Pancreas (tissue), 10 donors: ENCODE data around the gene MMP14. TPM values are rescaled to one million over a fixed set of nuclear protein-coding genes. Genes with fewer than 3 reads are reported as not detected.
"Not testable (repeated sequence)": the region's sequence is repeated elsewhere in the genome, so short reads cannot be mapped to it uniquely, and the experiment has no call there.

ENCODE experiments used
- ATAC-seq, 4 donors: fragments of 200-7000 bp; cut with Tn5 transposase; one replicate each; pipeline versions ENCODE4 v1.8.0 to v1.9.1; 2020; ENCODE audit warnings: mild to moderate bottlenecking in 4 of 4, moderate library complexity in 4 of 4
- DNase-seq, 6 donors: peaks; one replicate each; pipeline ENCODE4 v3.0.0-alpha.2; 2020
- FAIRE-seq: peaks from 2 replicates; lab custom pipeline; 2012; peaks lifted over from hg19 to GRCh38; lab: Jason Lieb, UNC
- H3K27ac ChIP-seq, 4 donors: fragments of 200-600 bp; sonication (generic); 1 replicate in 3 of 4; 2 replicates in 1 of 4; pipeline versions ENCODE4 v1.5.0 to v1.8.0; 2020
- H3K27me3 ChIP-seq, 4 donors: fragments of 200-600 bp; one replicate each; pipeline ENCODE4 v1.8.0; 2021
- H3K36me3 ChIP-seq, 3 donors: fragments of 200-600 bp; sonication (generic) in 1 of 3; one replicate each; pipeline versions ENCODE4 v1.5.0 to v1.8.0; 2020 to 2021
- H3K4me1 ChIP-seq, 3 donors: fragments of 200-600 bp; one replicate each; pipeline ENCODE4 v1.8.0; 2021
- H3K4me3 ChIP-seq, 4 donors: fragments of 200-600 bp; sonication (generic) in 2 of 4; one replicate each; pipeline versions ENCODE4 v1.5.0 to v1.8.0; 2020 to 2021
- H3K9me3 ChIP-seq, 4 donors: fragments of 200-600 bp; one replicate each; pipeline ENCODE4 v1.8.0; 2021
- CTCF ChIP-seq, 4 donors: fragments of 200-600 bp; sonication (generic) in 3 of 4; IDR thresholded peaks; one replicate each; pipeline versions ENCODE4 v1.5.0 to v1.8.0; 2021; ENCODE audit warnings: antibody characterized with exemption in 4 of 4
- WGBS, 2 donors: extraction: QIAGEN DNeasy Blood & Tissue Kit; methylation state at CpG; one replicate each; pipeline ENCODE4 v1.1.7; 2013; 5-methylcytosine and 5-hydroxymethylcytosine counted together
- intact Hi-C, 3 donors: fragments of 100-400 bp; cut with DNase I; formaldehyde crosslinking; loops; one replicate each; pipeline versions ENCODE4 v1.11.1 to v1.14.2; 2022
- polyA plus RNA-seq, 2 donors: library from polyadenylated mRNA; stranded (reverse); fragments of 200-250 nt; gene quantifications; one replicate each; pipeline ENCODE4 v1.2.3, GENCODE V29; 2013
- total RNA-seq, 6 donors: library from RNA; stranded (reverse); fragmentation: NEBNext Ultra II Directional in 4 of 6; extraction: Animal tissue kit (Norgen Biotek cat#: 25700) in 4 of 6; gene quantifications; one replicate each; pipeline versions ENCODE4 v1.2.1 to v1.2.4, GENCODE V29; 2021 to 2023
- donor health status: healthy with polysubstance abuse.
- donor health status: DM: no; HTN: no; CAD: no; lungs with moderate emphysema.
- donor health status: DM: no; HTN: no; CAD: no.
- donor health status: control.
- donor health status: control.
- donor health status: Bipolar disorder and iron deficiency.
- donor health status: DM: yes; HTN: yes; CAD: no.
- donor health status: DM: no; HTN: no; CAD: no.
- donor health status: DM: no; HTN: no; CAD: no.
- donor health status: DM: yes; HTN: yes; CAD: no.

MMP14 gene
- total and polyA plus RNA-seq, 8 donors = 18.7 to 146 (median 34.0) TPM

- peak overlapping the region in 3 of 4 donors; percentile 53 to 85 (median 85) for H3K27ac ChIP-seq
- TF ChIP-seq CTCF (IDR thresholded peaks at IDR 0.05) = no peak
- no peaks in the 10 kb centered on the region for H3K36me3 ChIP-seq
- intact Hi-C loops = loop anchor here in 2 of 3 donors (10.0 kb wide), 2 partner anchors 198 to 298 kb away; no protein-coding TSS in a partner anchor
- no peaks in the 10 kb centered on the region for H3K27me3 ChIP-seq
- DNase-seq (peak in 1 of 6 donors; percentile 75), FAIRE-seq (no peak), ATAC-seq (no peak)
- peaks cover 12 to 16% (median 14%) of the 10 kb centered on the region in 3 donors for H3K4me1 ChIP-seq
- no peaks in the 10 kb centered on the region for H3K9me3 ChIP-seq
- WGBS, 2 donors = 36 to 42% methylated on average over 2 of the region's 2 CpGs
- H3K4me3 ChIP-seq = no peak overlapping the region
These were observed 16.2 kb downstream of the MMP14 start for GRCh38 chr14:22852599-22852939.

- no peaks in the 10 kb centered on the region for H3K9me3 ChIP-seq
- intact Hi-C loops = loop anchor here in 2 of 3 donors (10.0 kb wide), 2 partner anchors 198 to 298 kb away; no protein-coding TSS in a partner anchor
- no peaks in the 10 kb centered on the region for H3K27me3 ChIP-seq
- peaks cover 12 to 14% (median 14%) of the 10 kb centered on the region in 3 donors for H3K4me1 ChIP-seq
- ATAC-seq (peak; percentile 74 to 90 (median 86)), FAIRE-seq (no peak), DNase-seq (peak; percentile 79 to 99 (median 92))
- H3K27ac ChIP-seq = peak overlapping the region; percentile 53 to 85 (median 69)
- H3K36me3 ChIP-seq = no peaks in the 10 kb centered on the region
- peak overlapping the region in 3 of 4 donors; percentile 9 to 50 (median 37) for H3K4me3 ChIP-seq
- TF ChIP-seq CTCF (IDR thresholded peaks at IDR 0.05) = peak; percentile 90 to 96 (median 91)
- WGBS, 2 donors = 1% methylated on average over 19 to 20 of the region's 20 CpGs
These were observed 16.8 kb downstream of the MMP14 start for GRCh38 chr14:22852940-22853767.

- not testable (repeated sequence) for H3K27ac ChIP-seq, H3K27me3 ChIP-seq, H3K36me3 ChIP-seq, DNase-seq, FAIRE-seq, H3K4me3 ChIP-seq, ATAC-seq, H3K9me3 ChIP-seq
- 94 to 96% methylated on average over 11 of the region's 11 CpGs for WGBS, 2 donors
- intact Hi-C loops = loop anchor here in 2 of 3 donors (10.0 kb wide), 2 partner anchors 199 to 299 kb away; no protein-coding TSS in a partner anchor
- H3K4me1 ChIP-seq = peaks cover 12 to 14% (median 14%) of the 10 kb centered on the region in 3 donors
These were observed 17.9 kb downstream of the MMP14 start for GRCh38 chr14:22854296-22854695.

- intact Hi-C loops = loop anchor here in 2 of 3 donors (5.0 to 10.0 kb wide), 3 partner anchors 33 to 300 kb away; no protein-coding TSS in a partner anchor
- FAIRE-seq (no peak), DNase-seq (no peak), ATAC-seq (no peak)
- H3K4me3 ChIP-seq = no peak overlapping the region
- 80 to 90% methylated on average over 8 of the region's 8 CpGs for WGBS, 2 donors
- TF ChIP-seq CTCF (IDR thresholded peaks at IDR 0.05) = no peak
- peaks cover 12 to 14% (median 14%) of the 10 kb centered on the region in 3 donors for H3K4me1 ChIP-seq
- no peaks in the 10 kb centered on the region for H3K27me3 ChIP-seq
- no peaks in the 10 kb centered on the region for H3K9me3 ChIP-seq
- H3K27ac ChIP-seq = no peak overlapping the region
- H3K36me3 ChIP-seq = no peaks in the 10 kb centered on the region
These were observed 18.8 kb downstream of the MMP14 start for GRCh38 chr14:22854963-22855724.

GRCh38 chr14:22856428-22856827 lies 20.0 kb downstream of the MMP14 start:
- H3K36me3 ChIP-seq = no peaks in the 10 kb centered on the region
- no peak for FAIRE-seq
- no peak overlapping the region for H3K27ac ChIP-seq
- no peak overlapping the region for H3K4me3 ChIP-seq
- DNase-seq = no peak
- no peak for TF ChIP-seq CTCF (IDR thresholded peaks at IDR 0.05)
- WGBS, 2 donors = 92 to 93% methylated on average over 5 of the region's 5 CpGs
- peaks cover 3 to 9% (median 4%) of the 10 kb centered on the region in 3 donors for H3K4me1 ChIP-seq
- no peaks in the 10 kb centered on the region for H3K27me3 ChIP-seq
- intact Hi-C loops = loop anchor here in 2 of 3 donors (5.0 to 10.0 kb wide), 3 partner anchors 34 to 302 kb away; no protein-coding TSS in a partner anchor
- no peaks in the 10 kb centered on the region for H3K9me3 ChIP-seq
- no peak for ATAC-seq

GRCh38 chr14:22860377-22860776 lies 24.0 kb downstream of the MMP14 start:
- H3K27ac ChIP-seq, FAIRE-seq, H3K4me1 ChIP-seq, ATAC-seq, DNase-seq, H3K9me3 ChIP-seq, H3K27me3 ChIP-seq, H3K36me3 ChIP-seq, H3K4me3 ChIP-seq, intact Hi-C loops: not testable (repeated sequence)
- 57 to 82% methylated on average over 3 of the region's 3 CpGs for WGBS, 2 donors
